H1 (cell line): Measurements from ENCODE around the gene PDZRN4. TPM values are rescaled to one million over a fixed set of nuclear protein-coding genes. Genes with fewer than 3 reads are reported as not detected.

Source experiments
- CTCF ChIA-PET: fragments of 300-600 bp; sonication (Branson Sonifier 250); formaldehyde crosslinking; loops from one replicate; lab custom pipeline; 2021; ENCODE audit not compliant: partially characterized antibody; lab: Charles Lee
- POLR2A ChIA-PET: fragments of 300-600 bp; sonication (Branson Sonifier 250); formaldehyde crosslinking; loops from one replicate; lab custom pipeline; 2021; ENCODE audit warnings: inconsistent platforms; ENCODE audit not compliant: partially characterized antibody; lab: Charles Lee
- DNase-seq, 2 experiments: peaks; one replicate each; pipeline versions ENCODE4 v3.0.0 to v3.0.0-alpha.2; 2010 to 2022; ENCODE audit warnings: low spot score in 2 of 2, low read depth in 1 of 2, mixed read lengths in 1 of 2
- FAIRE-seq: peaks from 2 replicates; lab custom pipeline; 2011; peaks lifted over from hg19 to GRCh38; lab: Jason Lieb, UNC
- H2AFZ ChIP-seq: 2 replicates; pipeline ENCODE4 v1.8.1; 2012; ENCODE audit warnings: low read length, inconsistent platforms
- H2AK5ac ChIP-seq: 2 replicates; pipeline ENCODE4 v1.6.1; 2013; ENCODE audit warnings: low read depth, low read length
- H2BK120ac ChIP-seq: replicated peaks from 2 replicates; pipeline ENCODE3; 2013; ENCODE audit warnings: low read depth, low read length, inconsistent platforms
- H2BK12ac ChIP-seq: 2 replicates; pipeline ENCODE4 v1.6.1; 2013; ENCODE audit warnings: low read depth, low read length
- H2BK15ac ChIP-seq: 2 replicates; pipeline ENCODE4 v1.6.1; 2013; ENCODE audit warnings: low read length
- H2BK20ac ChIP-seq: 2 replicates; pipeline ENCODE4 v1.6.1; 2013; ENCODE audit warnings: low read length
- H2BK5ac ChIP-seq: 2 replicates; pipeline ENCODE4 v1.6.1; 2013; ENCODE audit warnings: low read depth, low read length
- H3K14ac ChIP-seq: 2 replicates; pipeline ENCODE4 v1.6.1; 2013; ENCODE audit warnings: inconsistent platforms; ENCODE audit not compliant: insufficient read length
- H3K18ac ChIP-seq: 2 replicates; pipeline ENCODE4 v1.6.1; 2013; ENCODE audit warnings: low read length; ENCODE audit errors: extremely low read depth
- H3K23ac ChIP-seq: 2 replicates; pipeline ENCODE4 v1.6.1; 2013; ENCODE audit warnings: inconsistent platforms; ENCODE audit not compliant: insufficient read length
- H3K23me2 ChIP-seq: 2 replicates; pipeline ENCODE4 v1.6.1; 2013; ENCODE audit warnings: low read depth, low read length
- H3K27ac ChIP-seq: 2 replicates; pipeline ENCODE4 v1.6.1; 2011; ENCODE audit warnings: low read depth, low read length, inconsistent platforms
- H3K27me3 ChIP-seq, 4 experiments: replicated peaks in 1 of 4; 1 replicate in 1 of 4; 2 replicates in 3 of 4; pipeline versions ENCODE4 v1.6.1 to v1.8.1; 2011 to 2013; ENCODE audit warnings: low read length in 3 of 4, mild to moderate bottlenecking in 3 of 4, inconsistent platforms in 2 of 4, mixed read lengths in 2 of 4, moderate library complexity in 1 of 4; ENCODE audit not compliant: control insufficient read depth in 3 of 4, insufficient read depth in 3 of 4; ENCODE audit errors: extremely low read depth in 1 of 4
- H3K36me3 ChIP-seq, 4 experiments: 2 replicates each; pipeline versions ENCODE4 v1.6.1 to v1.8.1; 2011 to 2013; ENCODE audit warnings: mild to moderate bottlenecking in 4 of 4, low read length in 3 of 4, moderate library complexity in 2 of 4, control low read depth in 1 of 4, inconsistent platforms in 1 of 4; ENCODE audit not compliant: insufficient read depth in 4 of 4, control insufficient read depth in 2 of 4
- H3K4ac ChIP-seq: replicated peaks from 2 replicates; pipeline ENCODE3; 2013; ENCODE audit warnings: low read length, low read depth, mixed read lengths, inconsistent platforms; ENCODE audit not compliant: insufficient read length
- H3K4me1 ChIP-seq, 4 experiments: replicated peaks in 1 of 4; 1 replicate in 1 of 4; 2 replicates in 3 of 4; pipeline versions ENCODE4 v1.6.1 to v1.8.1; 2011 to 2013; ENCODE audit warnings: low read length in 3 of 4, inconsistent platforms in 2 of 4, mixed read lengths in 1 of 4; ENCODE audit not compliant: insufficient read depth in 4 of 4, control insufficient read depth in 3 of 4
- H3K4me2 ChIP-seq, 2 experiments: 2 replicates each; pipeline versions ENCODE4 v1.6.1 to v1.8.1; 2011 to 2013; ENCODE audit warnings: low read depth in 2 of 2, low read length in 2 of 2, control low read depth in 1 of 2, inconsistent platforms in 1 of 2, mild to moderate bottlenecking in 1 of 2; ENCODE audit not compliant: insufficient read depth in 1 of 2
- H3K4me3 ChIP-seq, 4 experiments: fragments of 200-600, 300-600 bp in 1 of 4; sonication (generic), shearing (Covaris generic), sonication (Bioruptor Twin) in 1 of 4; 2 replicates each; pipeline versions ENCODE4 v1.5.1 to v1.8.1; 2011 to 2016; ENCODE audit warnings: low read length in 4 of 4, low read depth in 3 of 4, control low read depth in 2 of 4, inconsistent platforms in 2 of 4, mild to moderate bottlenecking in 2 of 4, mixed read lengths in 1 of 4, moderate library complexity in 1 of 4; ENCODE audit not compliant: insufficient read depth in 2 of 4; ENCODE audit errors: extremely low read depth in 1 of 4
- H3K56ac ChIP-seq: replicated peaks from 2 replicates; pipeline ENCODE3; 2013; ENCODE audit warnings: low read depth, mild to moderate bottlenecking, mixed read lengths, low read length, inconsistent platforms; ENCODE audit not compliant: insufficient read length
- H3K79me1 ChIP-seq: 2 replicates; pipeline ENCODE4 v1.6.1; 2013; ENCODE audit warnings: low read depth, low read length, control low read depth
- H3K79me2 ChIP-seq, 2 experiments: 2 replicates each; pipeline versions ENCODE4 v1.6.1 to v1.8.1; 2012 to 2013; ENCODE audit warnings: low read length in 2 of 2, mild to moderate bottlenecking in 2 of 2, inconsistent platforms in 1 of 2; ENCODE audit not compliant: insufficient read depth in 2 of 2, control insufficient read depth in 1 of 2
- H3K9ac ChIP-seq, 4 experiments: replicated peaks in 1 of 4; 1 replicate in 1 of 4; 2 replicates in 3 of 4; pipeline versions ENCODE4 v1.6.1 to v1.8.1; 2011 to 2013; ENCODE audit warnings: low read depth in 3 of 4, low read length in 3 of 4, control low read depth in 2 of 4, mild to moderate bottlenecking in 2 of 4, moderate library complexity in 2 of 4, inconsistent platforms in 1 of 4; ENCODE audit errors: extremely low read depth in 1 of 4
- H3K9me3 ChIP-seq, 2 experiments: 2 replicates each; pipeline versions ENCODE4 v1.6.1 to v1.8.1; 2012 to 2013; ENCODE audit warnings: mild to moderate bottlenecking in 2 of 2, moderate library complexity in 2 of 2, control low read depth in 1 of 2, inconsistent platforms in 1 of 2, low read depth in 1 of 2, low read length in 1 of 2, mixed read lengths in 1 of 2; ENCODE audit not compliant: insufficient read depth in 2 of 2
- H4K20me1 ChIP-seq, 2 experiments: replicated peaks in 1 of 2; 2 replicates each; pipeline versions ENCODE3 to v1.8.1; 2011 to 2013; ENCODE audit warnings: inconsistent platforms in 2 of 2, low read length in 2 of 2, mild to moderate bottlenecking in 1 of 2; ENCODE audit not compliant: insufficient read depth in 2 of 2, control insufficient read depth in 1 of 2
- H4K5ac ChIP-seq: 2 replicates; pipeline ENCODE4 v1.6.1; 2013; ENCODE audit warnings: low read length, low read depth, mixed read lengths, inconsistent platforms; ENCODE audit not compliant: insufficient read length
- H4K8ac ChIP-seq: 2 replicates; pipeline ENCODE4 v1.8.0; 2013; ENCODE audit warnings: mild to moderate bottlenecking, moderate library complexity, low read length, inconsistent platforms; ENCODE audit not compliant: insufficient read depth; ENCODE audit errors: extremely low read depth
- H4K91ac ChIP-seq: replicated peaks from 2 replicates; pipeline ENCODE3; 2013; ENCODE audit warnings: low read length, mixed read lengths, inconsistent platforms; ENCODE audit not compliant: insufficient read length
- ASH2L ChIP-seq: fragments of 200-600, 300-600 bp; sonication (generic); IDR thresholded peaks from one replicate; pipeline ENCODE4 v1.7.1; 2017; ENCODE audit warnings: low read length
- BACH1 ChIP-seq: IDR thresholded peaks from 2 replicates; pipeline ENCODE4 v1.6.1; 2012; ENCODE audit warnings: low read length, improper control_type of control experiment
- CBX8 ChIP-seq: fragments of 300-800, 300-1000 bp; sonication (generic); IDR thresholded peaks from 2 replicates; pipeline ENCODE4 v1.7.1; 2016; ENCODE audit warnings: low read depth, low read length, borderline replicate concordance
- CHD2 ChIP-seq: IDR thresholded peaks from 2 replicates; pipeline ENCODE4 v1.6.1; 2012; ENCODE audit warnings: low read length, improper control_type of control experiment
- CTCF ChIP-seq, 3 experiments: IDR thresholded peaks; 1 replicate in 2 of 3; 2 replicates in 1 of 3; pipeline versions ENCODE4 v1.5.1 to v1.6.1; 2011; ENCODE audit warnings: low read length in 3 of 3, mild to moderate bottlenecking in 3 of 3, inconsistent platforms in 2 of 3, low read depth in 1 of 3, moderate library complexity in 1 of 3; ENCODE audit not compliant: insufficient read depth in 1 of 3; ENCODE audit errors: control extremely low read depth in 1 of 3
- EZH2 ChIP-seq: fragments of 200-600 bp; sonication (generic); IDR thresholded peaks from 2 replicates; pipeline ENCODE4 v1.7.1; 2012; ENCODE audit warnings: low read depth, mild to moderate bottlenecking, moderate library complexity, low read length, inconsistent platforms; ENCODE audit not compliant: severe bottlenecking
- KDM1A ChIP-seq: fragments of 200-600, 300-600 bp; sonication (generic); IDR thresholded peaks from 2 replicates; pipeline ENCODE4 v1.7.1; 2016; ENCODE audit warnings: mild to moderate bottlenecking, low read length, borderline replicate concordance
- POU5F1 ChIP-seq: IDR thresholded peaks from 2 replicates; pipeline ENCODE4 v1.6.1; 2011; ENCODE audit warnings: low read depth, mild to moderate bottlenecking, low read length, moderate library complexity
- RAD21 ChIP-seq, 2 experiments: IDR thresholded peaks in 1 of 2; conservative IDR thresholded peaks in 1 of 2; 2 replicates each; pipeline ENCODE4 v1.6.1; 2011; ENCODE audit warnings: low read depth in 2 of 2, low read length in 2 of 2, improper control_type of control experiment in 1 of 2, inconsistent platforms in 1 of 2, mild to moderate bottlenecking in 1 of 2, moderate library complexity in 1 of 2
- RFX5 ChIP-seq: IDR thresholded peaks from 2 replicates; pipeline ENCODE4 v1.6.1; 2011; ENCODE audit warnings: low read depth, low read length, improper control_type of control experiment, borderline replicate concordance
- SP1 ChIP-seq: IDR thresholded peaks from 2 replicates; pipeline ENCODE4 v1.6.1; 2011; ENCODE audit warnings: low read depth, low read length
- TAF7 ChIP-seq: optimal IDR thresholded peaks from 2 replicates; pipeline ENCODE3; 2011; ENCODE audit warnings: low read depth, mild to moderate bottlenecking, inconsistent platforms, low read length, moderate library complexity, borderline replicate concordance
- TCF12 ChIP-seq: IDR thresholded peaks from 2 replicates; pipeline ENCODE4 v1.6.1; 2011; ENCODE audit warnings: low read depth, mild to moderate bottlenecking, low read length
- WGBS, 2 experiments: shearing (Covaris generic) in 1 of 2; methylation state at CpG; one replicate each; pipeline versions ENCODE4 v1.1.6 to v1.1.7; 2013 to 2015; ENCODE audit warnings: low lambda C conversion rate in 2 of 2, mixed read lengths in 2 of 2, inconsistent platforms in 1 of 2, low coverage in 1 of 2, missing lambda C conversion rate in 1 of 2; ENCODE audit not compliant: insufficient replicate concordance in 2 of 2, insufficient coverage in 1 of 2, insufficient read length in 1 of 2; ENCODE audit errors: extremely low coverage in 1 of 2, missing lambda C conversion rate in 1 of 2; 5-methylcytosine and 5-hydroxymethylcytosine counted together
- polyA plus RNA-seq, 7 experiments: library from polyadenylated mRNA; depleted of rRNA in 3 of 7; stranded (reverse) in 5 of 7; unstranded in 2 of 7; fragments of >200 nt in 5 of 7; fragments of 200-250 nt in 2 of 7; gene quantifications; 1 replicate in 5 of 7; 2 replicates in 1 of 7; 4 replicates in 1 of 7; pipeline versions ENCODE4 v1.2.1 to v1.2.3, GENCODE V29; 2011 to 2013; ENCODE audit warnings: missing spikeins in 2 of 7, mixed read lengths in 2 of 7
- total RNA-seq: library from RNA; stranded (reverse); fragmentation: NEBNext Ultra II Directional; extraction: Animal tissue kit (Norgen Biotek cat#: 25700); gene quantifications from 2 replicates; pipeline ENCODE4 v1.2.1, GENCODE V29; 2021

The PDZRN4 gene
- total and polyA plus RNA-seq, 2 of the 8 experiments (the other 6 are each of a cell fraction or from before 2014, with no cell fraction given) = not detected

DNA sequence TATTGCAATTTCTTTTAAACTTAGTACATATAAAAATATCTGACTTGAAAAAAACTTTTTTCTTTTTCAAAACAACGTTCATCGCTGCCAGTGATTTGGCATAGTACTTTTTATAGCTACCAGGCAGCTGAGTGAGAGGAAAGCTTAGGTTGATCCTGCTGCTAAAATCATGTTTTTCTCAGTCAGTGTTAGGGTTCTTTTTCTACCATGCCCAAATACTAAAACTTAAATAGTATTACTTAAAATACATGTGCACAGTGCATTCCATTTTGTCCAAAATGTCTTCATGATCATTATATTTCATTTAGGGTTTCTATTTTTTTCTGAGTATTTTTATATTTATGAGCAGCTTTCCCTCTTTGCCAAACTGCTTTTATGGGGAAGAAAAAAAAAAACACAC lies 123.8 kb downstream of the PDZRN4 start:
- H3K9me3 ChIP-seq = no peaks in the 10 kb centered on the region
- ChIA-PET POLR2A (no interaction called here), CTCF (no interaction called here)
- H3K23me2 ChIP-seq = no peaks in the 10 kb centered on the region; the same call in 1 of the 2 replicates
- no peak overlapping the region for H3K18ac ChIP-seq
- H3K9ac ChIP-seq = no peak overlapping the region
- no peaks in the 10 kb centered on the region for H3K79me1 ChIP-seq
- H3K4me3 ChIP-seq = no peak overlapping the region
- no peak overlapping the region for H3K14ac ChIP-seq
- H3K36me3 ChIP-seq = no peaks in the 10 kb centered on the region
- no peak overlapping the region for H4K5ac ChIP-seq
- H3K4ac ChIP-seq = no peak overlapping the region
- no peak overlapping the region for H2BK12ac ChIP-seq
- H3K23ac ChIP-seq = no peak overlapping the region
- no peak overlapping the region for H4K8ac ChIP-seq
- H3K27ac ChIP-seq = no peak overlapping the region
- no peak overlapping the region for H2BK15ac ChIP-seq
- no peak for DNase-seq
- no peak overlapping the region for H2BK20ac ChIP-seq
- H3K79me2 ChIP-seq = no peaks in the 10 kb centered on the region
- H3K4me1 ChIP-seq = no peaks in the 10 kb centered on the region
- H2BK120ac ChIP-seq = no peak overlapping the region
- no peak overlapping the region for H2AK5ac ChIP-seq
- H2AFZ ChIP-seq = no peak overlapping the region
- H3K27me3 ChIP-seq = no peaks in the 10 kb centered on the region
- no peak overlapping the region for H3K56ac ChIP-seq
- FAIRE-seq = no peak
- no peak overlapping the region for H3K4me2 ChIP-seq
- no peak overlapping the region for H4K91ac ChIP-seq
- H2BK5ac ChIP-seq = no peak overlapping the region
- no peaks in the 10 kb centered on the region for H4K20me1 ChIP-seq
- 100% methylated on average over 2 of the region's 2 CpGs; no CpG with 5 or more reads in 1 of the 2 experiments for WGBS, 2 experiments
- TF ChIP-seq RFX5 (no peak), POU5F1 (no peak), ASH2L (no peak), BACH1 (no peak), KDM1A (no peak), RAD21 (IDR thresholded peaks at IDR 0.05 in 1 of 2, conservative IDR thresholded peaks at IDR 0.05 in 1 of 2; ENCODE audit: low read depth in 2 of 2, low read length in 2 of 2) (no peak), EZH2 (no peak), CTCF (IDR thresholded peaks at IDR 0.05; ENCODE audit: control extremely low read depth in 1 of 3, insufficient read depth in 1 of 3, low read depth in 1 of 3, low read length in 3 of 3) (no peak), TAF7 (no peak), TCF12 (no peak), CHD2 (no peak), CBX8 (no peak), SP1 (no peak)
